Peyer's patch (tissue), 4 donors: ENCODE data around the gene BOLA1. TPM values are rescaled to one million over a fixed set of nuclear protein-coding genes. Genes with fewer than 3 reads are reported as not detected.

ENCODE experiments used
- DNase-seq, 3 donors: peaks; one replicate each; pipeline ENCODE4 v3.0.0-alpha.2; 2017 to 2019
- H3K27ac ChIP-seq, 4 donors: fragments of 200-600 bp; sonication (generic); one replicate each; pipeline ENCODE4 v1.5.1; 2016 to 2019
- H3K27me3 ChIP-seq, 2 donors: fragments of 200-600 bp; sonication (generic); one replicate each; pipeline ENCODE4 v1.5.1; 2019
- H3K36me3 ChIP-seq, 3 donors: fragments of 200-600 bp; sonication (generic); one replicate each; pipeline ENCODE4 v1.5.1; 2016 to 2019
- H3K4me1 ChIP-seq, 4 donors: fragments of 200-600 bp; sonication (generic); one replicate each; pipeline ENCODE4 v1.5.1; 2016 to 2019
- H3K4me3 ChIP-seq, 4 donors: fragments of 200-600 bp; sonication (generic); 1 replicate in 3 of 4; 2 replicates in 1 of 4; pipeline ENCODE4 v1.5.1; 2016 to 2019; ENCODE audit warnings: mild to moderate bottlenecking in 1 of 4
- H3K9me3 ChIP-seq, 4 donors: fragments of 200-600 bp; sonication (generic); one replicate each; pipeline ENCODE4 v1.5.1; 2016 to 2019; ENCODE audit warnings: mild to moderate bottlenecking in 1 of 4
- POLR2A ChIP-seq, 2 donors: fragments of 450-650 bp; IDR thresholded peaks; one replicate each; pipeline ENCODE4 v1.5.1; 2017; ENCODE audit warnings: antibody characterized with exemption in 2 of 2, mild to moderate bottlenecking in 2 of 2, moderate library complexity in 2 of 2
- total RNA-seq, 4 donors: library from RNA; depleted of rRNA; stranded (reverse); fragments of >200 nt; gene quantifications; one replicate each; pipeline ENCODE4 v1.1.0, GENCODE V29; 2016
- TF ChIP-seq, protein P1 (sequence below), 6 experiments: fragments of 450-650 bp in 4 of 6; fragments of 200-600 bp in 2 of 6; sonication (generic) in 1 of 6; IDR thresholded peaks; one replicate each; pipeline ENCODE4 v1.5.1; 2017 to 2019; ENCODE audit warnings: antibody characterized with exemption in 6 of 6, mild to moderate bottlenecking in 3 of 6, moderate library complexity in 1 of 6

BOLA1 gene
- total RNA-seq, 4 donors from 2014 or later = 9.1 to 37.8 (median 22.1) TPM

DNA sequence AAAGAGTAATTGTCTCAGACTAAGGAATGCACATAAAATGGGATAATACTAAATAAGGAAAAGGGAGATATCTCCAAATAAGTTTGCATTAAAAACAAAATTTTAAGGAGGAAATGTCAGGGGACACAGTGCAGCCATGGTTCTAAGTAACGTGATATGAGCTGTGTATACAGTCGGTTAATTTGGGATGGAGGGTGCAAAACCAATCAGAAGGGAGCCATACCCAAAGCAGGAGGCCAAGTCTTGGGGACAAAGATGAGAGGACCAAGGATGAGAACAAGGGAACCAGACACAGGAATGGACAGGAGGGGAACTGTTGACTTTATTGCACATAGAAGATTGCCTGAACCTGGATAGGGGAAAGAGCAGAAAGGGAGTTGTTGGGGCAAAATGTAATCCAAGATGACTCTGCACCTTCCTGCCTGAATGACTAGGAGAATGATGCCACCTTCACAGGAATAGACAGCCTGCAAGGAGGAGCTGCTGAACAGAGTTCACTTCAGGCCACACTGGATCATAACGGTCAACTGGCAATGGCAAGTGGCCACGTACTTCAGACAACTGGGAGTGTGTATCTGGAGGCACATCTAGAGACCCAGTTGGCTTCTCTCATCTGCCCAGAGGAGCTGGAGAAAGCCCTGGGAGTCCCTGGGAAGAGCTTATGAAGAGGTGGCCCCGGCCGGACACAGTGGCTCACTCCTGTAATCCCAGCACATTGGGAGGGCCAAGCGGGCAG lies 22.0 kb upstream of the BOLA1 start:
- TF ChIP-seq, protein P1, sequence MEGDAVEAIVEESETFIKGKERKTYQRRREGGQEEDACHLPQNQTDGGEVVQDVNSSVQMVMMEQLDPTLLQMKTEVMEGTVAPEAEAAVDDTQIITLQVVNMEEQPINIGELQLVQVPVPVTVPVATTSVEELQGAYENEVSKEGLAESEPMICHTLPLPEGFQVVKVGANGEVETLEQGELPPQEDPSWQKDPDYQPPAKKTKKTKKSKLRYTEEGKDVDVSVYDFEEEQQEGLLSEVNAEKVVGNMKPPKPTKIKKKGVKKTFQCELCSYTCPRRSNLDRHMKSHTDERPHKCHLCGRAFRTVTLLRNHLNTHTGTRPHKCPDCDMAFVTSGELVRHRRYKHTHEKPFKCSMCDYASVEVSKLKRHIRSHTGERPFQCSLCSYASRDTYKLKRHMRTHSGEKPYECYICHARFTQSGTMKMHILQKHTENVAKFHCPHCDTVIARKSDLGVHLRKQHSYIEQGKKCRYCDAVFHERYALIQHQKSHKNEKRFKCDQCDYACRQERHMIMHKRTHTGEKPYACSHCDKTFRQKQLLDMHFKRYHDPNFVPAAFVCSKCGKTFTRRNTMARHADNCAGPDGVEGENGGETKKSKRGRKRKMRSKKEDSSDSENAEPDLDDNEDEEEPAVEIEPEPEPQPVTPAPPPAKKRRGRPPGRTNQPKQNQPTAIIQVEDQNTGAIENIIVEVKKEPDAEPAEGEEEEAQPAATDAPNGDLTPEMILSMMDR (IDR thresholded peaks at IDR 0.05) = no peak
- no peak for TF ChIP-seq POLR2A (IDR thresholded peaks at IDR 0.05)
- Histone ChIP-seq H3K4me1 (no peaks in the 10 kb centered on the region), H3K9me3 (no peaks in the 10 kb centered on the region), H3K36me3 (no peaks in the 10 kb centered on the region), H3K27ac (no peak overlapping the region), H3K4me3 (no peak overlapping the region), H3K27me3 (no peaks in the 10 kb centered on the region)
- DNase-seq = no peak

DNA sequence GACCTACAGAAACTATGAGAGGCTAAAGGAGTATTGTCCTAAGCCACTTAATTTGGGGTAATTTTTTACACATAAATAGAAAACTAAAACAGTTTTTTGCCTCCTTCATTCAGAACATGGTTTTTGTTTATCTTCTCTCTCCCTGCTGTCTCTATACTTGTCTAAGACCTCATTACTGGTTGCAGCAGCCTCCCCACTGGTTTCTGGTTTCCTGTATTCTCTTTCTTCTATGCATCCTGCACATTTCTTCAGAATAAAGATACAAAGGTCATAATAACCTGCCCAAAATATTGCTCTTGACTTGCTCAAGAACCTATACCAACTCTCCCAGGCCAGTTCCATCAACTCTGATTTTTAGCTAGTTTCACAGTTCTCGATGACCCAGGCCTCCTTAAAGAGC lies 19.8 kb upstream of the BOLA1 start:
- peak in 1 of 3 donors; percentile 71 for DNase-seq
- no peak for TF ChIP-seq POLR2A (IDR thresholded peaks at IDR 0.05)
- TF ChIP-seq, protein P1 (IDR thresholded peaks at IDR 0.05) = no peak

DNA sequence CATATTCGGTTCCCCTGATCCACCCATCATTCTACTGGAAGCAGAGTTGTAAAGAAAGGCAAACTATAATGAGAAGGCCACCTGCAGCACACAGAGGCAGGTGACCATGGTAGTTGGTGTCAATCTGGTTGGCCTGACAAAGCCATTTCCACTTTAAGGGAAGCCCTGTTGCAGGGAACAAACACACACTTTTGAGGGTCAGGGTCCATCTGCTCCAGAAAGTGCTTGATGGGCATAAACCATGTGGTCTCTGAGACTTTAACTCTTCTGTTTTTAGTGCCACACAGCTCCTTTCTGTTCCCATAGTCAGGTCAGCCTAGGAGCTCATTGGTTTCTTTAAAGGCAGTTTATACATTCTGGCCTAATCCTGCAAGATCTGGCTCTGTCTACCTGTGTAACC lies 17.5 kb upstream of the BOLA1 start:
- peaks cover 0 to 10% (median 0%) of the 10 kb centered on the region in 4 donors for H3K4me1 ChIP-seq
- TF ChIP-seq POLR2A (IDR thresholded peaks at IDR 0.05) = no peak
- TF ChIP-seq, protein P1 (IDR thresholded peaks at IDR 0.05) = no peak
- H3K27me3 ChIP-seq = no peaks in the 10 kb centered on the region
- H3K27ac ChIP-seq = no peak overlapping the region
- no peaks in the 10 kb centered on the region for H3K9me3 ChIP-seq
- H3K36me3 ChIP-seq = no peaks in the 10 kb centered on the region
- no peak overlapping the region for H3K4me3 ChIP-seq
- no peak for DNase-seq

More for the DNA sequence above, 19.8 kb upstream of the BOLA1 start:
- Histone ChIP-seq H3K4me1 (peaks cover 0 to 7% (median 0%) of the 10 kb centered on the region in 4 donors), H3K36me3 (no peaks in the 10 kb centered on the region), H3K27me3 (no peaks in the 10 kb centered on the region), H3K27ac (peak overlapping the region; percentile 0 to 43 (median 24)), H3K4me3 (no peak overlapping the region), H3K9me3 (no peaks in the 10 kb centered on the region)

DNA sequence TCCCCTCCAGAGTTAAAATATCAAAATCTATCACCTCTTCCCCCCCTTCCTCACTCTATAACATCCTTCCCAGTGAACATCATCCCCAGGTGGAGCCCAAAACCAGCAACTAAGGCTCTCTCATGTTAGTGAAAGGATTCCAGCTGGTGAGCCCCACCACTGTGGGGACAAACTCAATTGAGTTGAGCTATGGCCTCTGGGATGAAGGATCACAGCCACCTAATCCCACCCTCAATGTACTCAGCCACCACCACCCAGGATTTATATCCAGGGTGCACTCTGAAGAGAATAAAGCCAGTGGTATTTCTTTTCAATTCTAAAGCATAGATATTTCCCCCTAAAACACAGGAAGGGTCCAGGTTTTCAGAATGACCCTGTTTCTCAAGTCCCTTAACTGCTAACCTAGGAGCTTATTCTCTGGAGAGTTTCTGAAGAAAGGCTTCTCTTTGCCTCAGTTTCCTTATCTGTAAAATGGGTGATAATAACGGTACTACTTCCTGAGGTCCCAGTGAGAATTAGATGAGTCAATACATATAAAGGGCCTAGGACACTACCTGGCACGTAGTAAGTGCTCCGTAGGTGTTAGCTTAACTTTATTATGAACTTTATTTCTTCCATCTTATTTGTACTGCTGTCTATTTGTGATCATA lies 15.6 kb upstream of the BOLA1 start:
- Histone ChIP-seq H3K27ac (no peak overlapping the region), H3K36me3 (no peaks in the 10 kb centered on the region), H3K4me3 (no peak overlapping the region), H3K4me1 (peaks cover 0 to 10% (median 0%) of the 10 kb centered on the region in 4 donors), H3K9me3 (no peaks in the 10 kb centered on the region), H3K27me3 (no peaks in the 10 kb centered on the region)
- peak in 1 of 3 donors; percentile 27 for DNase-seq
- TF ChIP-seq POLR2A (IDR thresholded peaks at IDR 0.05) = peak in 1 of 2 donors; percentile 29
- TF ChIP-seq, protein P1 (IDR thresholded peaks at IDR 0.05) = no peak

DNA sequence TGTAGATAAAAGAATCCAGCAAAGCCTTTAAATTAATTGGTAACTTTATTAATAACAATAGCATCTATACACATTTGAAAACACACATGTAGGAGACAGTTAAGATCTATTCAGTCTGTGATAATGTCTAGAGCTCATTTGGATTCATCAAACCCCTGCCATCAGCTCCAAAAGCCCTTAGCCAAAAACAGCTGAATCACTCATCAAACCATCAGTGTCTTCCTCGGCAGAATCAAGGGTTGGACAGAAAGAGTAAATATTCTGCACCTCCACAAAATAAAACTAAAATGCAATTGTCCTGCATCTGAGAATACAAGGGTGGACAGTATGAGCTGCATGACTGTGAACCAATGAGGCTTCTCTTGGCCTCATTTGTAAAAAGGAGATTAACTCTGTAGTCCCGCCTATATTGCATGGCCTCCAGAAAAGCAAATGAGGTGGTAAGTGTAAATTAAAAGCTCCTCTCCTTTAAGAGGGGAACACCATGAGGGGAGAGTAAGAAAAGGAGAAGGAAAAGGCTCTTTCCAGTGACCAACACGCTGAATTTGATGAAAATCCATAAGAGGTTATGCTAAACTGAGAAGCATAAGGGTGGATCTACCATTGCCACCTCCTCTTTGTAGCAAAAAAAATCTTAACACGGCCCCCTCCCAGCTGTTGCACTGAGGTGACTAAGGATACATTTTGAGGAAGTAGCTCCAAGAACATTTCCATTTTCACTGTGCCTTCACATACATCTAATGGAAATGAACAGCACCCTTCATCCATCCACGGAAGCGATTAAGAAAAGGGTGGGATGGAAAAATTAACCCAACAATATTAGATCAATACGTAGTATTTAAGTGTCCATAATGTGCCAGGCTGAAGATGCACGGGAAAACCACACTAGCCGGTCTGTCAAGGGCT lies 14.7 kb upstream of the BOLA1 start:
- H3K27me3 ChIP-seq = no peaks in the 10 kb centered on the region
- H3K4me1 ChIP-seq = peaks cover 0 to 10% (median 0%) of the 10 kb centered on the region in 4 donors
- DNase-seq = peak in 2 of 3 donors; percentile 37 to 50
- no peak for TF ChIP-seq POLR2A (IDR thresholded peaks at IDR 0.05)
- TF ChIP-seq, protein P1 (IDR thresholded peaks at IDR 0.05) = no peak
- no peaks in the 10 kb centered on the region for H3K36me3 ChIP-seq
- no peaks in the 10 kb centered on the region for H3K9me3 ChIP-seq
- peak overlapping the region; percentile 97 to 100 (median 98) for H3K27ac ChIP-seq
- H3K4me3 ChIP-seq = peak overlapping the region; percentile 61 to 73 (median 70)
